Keratinocyte (primary cell): ENCODE results near the gene LGR6. TPM values are rescaled to one million over a fixed set of nuclear protein-coding genes. Genes with fewer than 3 reads are reported as not detected.

Experiments used
- DNase-seq: peaks from one replicate; pipeline ENCODE4 v3.0.0-alpha.2; 2011; ENCODE audit warnings: low read depth, missing footprints, low spot score
- FAIRE-seq: peaks from 2 replicates; lab custom pipeline; 2011; peaks lifted over from hg19 to GRCh38; lab: Jason Lieb, UNC
- H2AFZ ChIP-seq: 2 replicates; pipeline ENCODE4 v1.6.0; 2012; ENCODE audit warnings: low read length, control low read depth, inconsistent platforms; ENCODE audit not compliant: control insufficient read depth
- H3K27ac ChIP-seq: 2 replicates; pipeline ENCODE4 v1.5.1; 2011; ENCODE audit warnings: low read length; ENCODE audit not compliant: control insufficient read depth, insufficient read depth
- H3K27me3 ChIP-seq: 3 replicates; pipeline ENCODE4 v1.6.0; 2011; ENCODE audit warnings: low read length; ENCODE audit not compliant: control insufficient read depth, insufficient read depth; ENCODE audit errors: extremely low read depth
- H3K36me3 ChIP-seq, 2 experiments: 2 replicates in 1 of 2; 3 replicates in 1 of 2; pipeline ENCODE4 v1.5.1; 2011; ENCODE audit warnings: low read length in 2 of 2, mild to moderate bottlenecking in 1 of 2; ENCODE audit not compliant: control insufficient read depth in 2 of 2, insufficient read depth in 2 of 2; ENCODE audit errors: extremely low read depth in 1 of 2
- H3K4me1 ChIP-seq: 3 replicates; pipeline ENCODE4 v1.5.1; 2011; ENCODE audit warnings: low read length; ENCODE audit not compliant: control insufficient read depth, insufficient read depth; ENCODE audit errors: extremely low read depth
- H3K4me2 ChIP-seq: 3 replicates; pipeline ENCODE4 v1.6.0; 2011; ENCODE audit warnings: low read depth, low read length; ENCODE audit not compliant: control insufficient read depth, insufficient read depth; ENCODE audit errors: extremely low read depth
- H3K4me3 ChIP-seq, 3 experiments: fragments of 200-600 bp in 1 of 3; sonication (generic) in 1 of 3; 2 replicates in 2 of 3; 3 replicates in 1 of 3; pipeline ENCODE4 v1.5.1; 2011 to 2016; ENCODE audit warnings: low read length in 3 of 3, mild to moderate bottlenecking in 3 of 3, control low read depth in 2 of 3, inconsistent platforms in 1 of 3, low read depth in 1 of 3, mixed read lengths in 1 of 3, mixed run types in 1 of 3, moderate library complexity in 1 of 3; ENCODE audit not compliant: control insufficient read depth in 2 of 3, insufficient read depth in 2 of 3; ENCODE audit errors: extremely low read depth in 1 of 3
- H3K79me2 ChIP-seq: 2 replicates; pipeline ENCODE4 v1.6.0; 2012; ENCODE audit warnings: low read length; ENCODE audit not compliant: control insufficient read depth, insufficient read depth
- H3K9ac ChIP-seq: 3 replicates; pipeline ENCODE4 v1.6.0; 2011; ENCODE audit warnings: low read length; ENCODE audit not compliant: control insufficient read depth, insufficient read depth; ENCODE audit errors: extremely low read depth
- H3K9me1 ChIP-seq: 3 replicates; pipeline ENCODE4 v1.6.0; 2011; ENCODE audit warnings: low read length; ENCODE audit not compliant: control insufficient read depth, insufficient read depth; ENCODE audit errors: extremely low read depth
- H3K9me3 ChIP-seq: 2 replicates; pipeline ENCODE4 v1.5.1; 2012; ENCODE audit warnings: low read depth, low read length; ENCODE audit not compliant: control insufficient read depth
- H4K20me1 ChIP-seq: 3 replicates; pipeline ENCODE4 v1.6.0; 2011; ENCODE audit warnings: low read length; ENCODE audit not compliant: control insufficient read depth, insufficient read depth; ENCODE audit errors: extremely low read depth
- EZH2 ChIP-seq: IDR thresholded peaks from one replicate; pipeline ENCODE4 v1.6.1; 2012; ENCODE audit warnings: inconsistent platforms, mild to moderate bottlenecking, low read length, moderate library complexity
- dilution Hi-C: fragments of 300-500 bp; cut with MboI; formaldehyde crosslinking; loops from one replicate; pipeline ENCODE4 v1.7.0; 2020; ENCODE audit warnings: low sequenced_read_pairs; ENCODE audit not compliant: extremely low pct_ligation_motif_present
- polyA plus RNA-seq, 5 experiments: library from polyadenylated mRNA; depleted of rRNA in 3 of 5; stranded (reverse) in 3 of 5; stranded (forward) in 1 of 5; unstranded in 1 of 5; fragments of >200 nt; gene quantifications; 1 replicate in 1 of 5; 2 replicates in 3 of 5; 3 replicates in 1 of 5; pipeline versions ENCODE4 v1.2.1 to v1.2.3, GENCODE V29; 2011 to 2012; ENCODE audit warnings: missing spikeins in 2 of 5, low read depth in 1 of 5, low replicate concordance in 1 of 5
- TF ChIP-seq, protein P1 (sequence below), 3 experiments: IDR thresholded peaks in 1 of 3; conservative IDR thresholded peaks in 1 of 3; optimal IDR thresholded peaks in 1 of 3; 2 replicates in 2 of 3; 3 replicates in 1 of 3; pipeline versions ENCODE3 to v1.5.1; 2011; ENCODE audit warnings: low read length in 3 of 3, mild to moderate bottlenecking in 3 of 3, moderate library complexity in 2 of 3, control low read depth in 1 of 3, inconsistent platforms in 1 of 3; ENCODE audit not compliant: insufficient read depth in 2 of 3; ENCODE audit errors: extremely low read depth in 1 of 3

Gene LGR6
- polyA plus RNA-seq, 1 donor (not counting 4 experiments of a cell fraction or from before 2014, with no cell fraction given): 0.42 TPM

DNA sequence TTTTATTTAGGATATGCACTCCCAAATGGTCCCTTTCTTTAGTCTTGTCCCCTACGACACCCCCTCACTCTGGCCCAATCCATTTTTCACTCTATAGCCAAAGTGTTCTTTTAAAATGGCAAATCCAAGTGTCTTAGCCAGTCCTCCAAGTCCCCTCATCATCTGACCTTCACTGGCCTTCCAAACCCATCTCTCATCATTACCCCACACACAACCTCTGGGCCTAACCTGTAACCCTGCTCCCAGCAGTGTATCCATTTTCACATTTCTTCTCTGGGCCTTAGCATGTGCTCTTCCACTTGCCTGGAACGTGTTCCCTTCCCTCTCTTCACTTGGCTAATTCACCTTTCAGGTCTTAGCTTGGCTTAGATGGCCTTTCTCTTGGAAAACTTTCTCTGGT is 42.6 kb upstream of the LGR6 start:
- H3K9ac ChIP-seq: no peak overlapping the region
- FAIRE-seq: no peak
- dilution Hi-C loops: no loop called here

DNA sequence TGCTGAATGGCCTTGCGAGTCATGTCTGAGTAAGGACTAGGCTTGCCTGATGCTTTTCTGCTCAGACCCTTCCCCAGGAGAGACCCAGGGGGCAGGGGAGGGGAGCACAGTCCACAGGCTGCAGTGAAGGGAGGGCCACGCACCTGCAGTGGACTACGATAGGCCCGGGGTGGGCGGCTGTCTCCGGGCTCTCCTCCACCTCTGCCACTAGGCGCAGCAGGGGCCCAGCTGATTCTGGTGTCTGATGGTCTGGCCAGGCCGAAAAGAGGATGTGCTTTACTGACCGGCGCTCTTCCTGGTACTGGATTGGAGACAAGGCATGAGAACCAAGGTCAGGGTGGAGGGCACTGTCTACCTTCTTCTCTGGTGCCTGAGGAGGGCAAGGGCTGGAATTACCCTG is 41.2 kb upstream of the LGR6 start:
- Histone ChIP-seq H3K4me2 (no peak overlapping the region), H3K4me3 (no peak overlapping the region), H4K20me1 (no peaks in the 10 kb centered on the region), H2AFZ (no peak overlapping the region), H3K9ac (no peak overlapping the region), H3K4me1 (no peaks in the 10 kb centered on the region), H3K9me1 (no peaks in the 10 kb centered on the region), H3K9me3 (no peaks in the 10 kb centered on the region), H3K79me2 (no peaks in the 10 kb centered on the region), H3K27me3 (no peaks in the 10 kb centered on the region), H3K27ac (no peak overlapping the region), H3K36me3 (no peaks in the 10 kb centered on the region)
- no peak for TF ChIP-seq EZH2
- TF ChIP-seq, protein P1, sequence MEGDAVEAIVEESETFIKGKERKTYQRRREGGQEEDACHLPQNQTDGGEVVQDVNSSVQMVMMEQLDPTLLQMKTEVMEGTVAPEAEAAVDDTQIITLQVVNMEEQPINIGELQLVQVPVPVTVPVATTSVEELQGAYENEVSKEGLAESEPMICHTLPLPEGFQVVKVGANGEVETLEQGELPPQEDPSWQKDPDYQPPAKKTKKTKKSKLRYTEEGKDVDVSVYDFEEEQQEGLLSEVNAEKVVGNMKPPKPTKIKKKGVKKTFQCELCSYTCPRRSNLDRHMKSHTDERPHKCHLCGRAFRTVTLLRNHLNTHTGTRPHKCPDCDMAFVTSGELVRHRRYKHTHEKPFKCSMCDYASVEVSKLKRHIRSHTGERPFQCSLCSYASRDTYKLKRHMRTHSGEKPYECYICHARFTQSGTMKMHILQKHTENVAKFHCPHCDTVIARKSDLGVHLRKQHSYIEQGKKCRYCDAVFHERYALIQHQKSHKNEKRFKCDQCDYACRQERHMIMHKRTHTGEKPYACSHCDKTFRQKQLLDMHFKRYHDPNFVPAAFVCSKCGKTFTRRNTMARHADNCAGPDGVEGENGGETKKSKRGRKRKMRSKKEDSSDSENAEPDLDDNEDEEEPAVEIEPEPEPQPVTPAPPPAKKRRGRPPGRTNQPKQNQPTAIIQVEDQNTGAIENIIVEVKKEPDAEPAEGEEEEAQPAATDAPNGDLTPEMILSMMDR (optimal IDR thresholded peaks at IDR 0.05 in 1 of 3, IDR thresholded peaks at IDR 0.05 in 1 of 3, conservative IDR thresholded peaks at IDR 0.05 in 1 of 3; ENCODE audit: extremely low read depth in 1 of 3, insufficient read depth in 2 of 3, low read length in 3 of 3): no peak
- dilution Hi-C loops: no loop called here
- DNase-seq (no peak), FAIRE-seq (no peak)

More for the DNA sequence above, 42.6 kb upstream of the LGR6 start:
- H3K27ac ChIP-seq: no peak overlapping the region
- H3K79me2 ChIP-seq: no peaks in the 10 kb centered on the region
- H4K20me1 ChIP-seq: no peaks in the 10 kb centered on the region
- H3K9me3 ChIP-seq: no peaks in the 10 kb centered on the region
- no peaks in the 10 kb centered on the region for H3K9me1 ChIP-seq
- TF ChIP-seq, protein P1 (optimal IDR thresholded peaks at IDR 0.05 in 1 of 3, IDR thresholded peaks at IDR 0.05 in 1 of 3, conservative IDR thresholded peaks at IDR 0.05 in 1 of 3; ENCODE audit: extremely low read depth in 1 of 3, insufficient read depth in 2 of 3, low read length in 3 of 3): no peak
- TF ChIP-seq EZH2: no peak
- no peak overlapping the region for H2AFZ ChIP-seq
- H3K27me3 ChIP-seq: no peaks in the 10 kb centered on the region
- no peak overlapping the region for H3K4me3 ChIP-seq
- H3K4me1 ChIP-seq: no peaks in the 10 kb centered on the region
- H3K4me2 ChIP-seq: no peak overlapping the region
- no peaks in the 10 kb centered on the region for H3K36me3 ChIP-seq
- DNase-seq: no peak
